GM19438 (cell line): Measurements from ENCODE around the gene SHISAL2A.

Source experiments
- ATAC-seq: cut with Tn5 transposase; IDR thresholded peaks from one replicate; pipeline ENCODE4 v1.9.1; 2021; ENCODE audit warnings: low read depth; ENCODE audit not compliant: unreplicated experiment

The SHISAL2A gene

DNA sequence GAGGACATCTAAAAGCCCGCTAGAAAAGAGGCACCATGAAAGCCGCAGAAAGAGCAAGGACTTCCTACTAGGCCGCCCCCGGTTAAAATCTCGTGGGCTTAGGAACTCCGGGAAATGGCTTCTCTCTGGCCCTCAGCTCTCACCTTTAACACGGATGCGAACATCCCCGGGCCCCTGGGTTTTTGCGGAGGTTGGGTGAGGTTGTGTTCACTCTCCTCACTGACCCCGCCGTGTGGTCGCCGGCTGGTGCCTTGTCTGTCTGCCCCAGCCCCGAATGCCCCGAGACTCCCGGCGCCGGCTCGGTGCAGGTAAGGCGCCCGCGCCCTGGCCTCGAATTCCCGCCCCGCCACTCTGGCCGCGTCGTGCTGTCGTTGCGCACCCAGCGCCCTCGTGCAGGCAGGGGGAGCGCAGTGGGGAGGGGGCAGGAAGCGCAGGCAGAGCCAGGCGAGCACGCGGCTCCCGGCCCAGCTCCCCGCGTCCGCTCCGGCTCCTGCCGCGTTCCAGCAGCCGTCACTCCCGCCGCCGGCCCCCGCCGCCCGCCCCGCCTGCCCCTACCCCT is at the start of gene SHISAL2A:
SHISAL2A (plus strand) TSS at position 437 of the 559 bp plus-strand sequence. CDS start 326 bp downstream, outside the sequence.
- no peak for ATAC-seq

DNA sequence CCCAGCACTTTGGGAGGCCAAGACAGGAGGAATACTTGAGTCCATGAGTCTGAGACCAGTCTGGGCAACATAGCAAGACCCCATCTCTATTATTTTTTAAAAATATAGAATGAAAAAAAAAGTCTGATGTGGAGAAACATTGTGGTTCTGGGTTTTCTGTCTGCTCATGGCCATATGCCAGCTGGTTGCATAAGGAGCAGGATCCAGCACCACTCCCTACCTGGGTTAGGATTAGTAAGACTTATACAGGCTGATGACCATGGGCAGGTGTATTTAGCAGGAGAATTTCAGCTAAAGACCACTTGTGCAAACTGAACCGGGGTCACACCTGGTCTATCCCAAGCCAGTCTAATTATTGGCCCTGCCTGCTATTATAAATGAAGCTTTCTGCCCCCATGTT is 47.5 kb upstream of the SHISAL2A start:
- no peak for ATAC-seq

DNA sequence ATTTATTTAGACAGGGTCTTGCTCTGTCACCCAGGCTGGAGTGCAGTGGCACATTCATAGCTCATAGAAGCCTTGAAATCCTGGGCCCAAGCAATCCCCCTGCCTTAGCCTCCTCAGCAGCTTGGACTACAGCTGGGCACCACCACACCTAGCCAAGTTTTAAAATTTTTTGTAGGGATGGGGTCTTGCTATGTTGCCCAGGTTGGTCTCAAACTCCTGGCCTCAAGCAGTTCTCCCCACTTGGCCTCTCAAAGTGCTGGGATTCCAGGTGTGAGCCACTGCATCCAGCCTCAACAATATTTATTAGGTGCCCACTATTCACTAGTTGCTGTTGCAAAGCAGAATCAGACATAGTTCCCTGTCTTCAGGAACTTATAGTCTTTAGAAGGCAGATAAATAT is 44.9 kb upstream of the SHISAL2A start:
- ATAC-seq: no peak

DNA sequence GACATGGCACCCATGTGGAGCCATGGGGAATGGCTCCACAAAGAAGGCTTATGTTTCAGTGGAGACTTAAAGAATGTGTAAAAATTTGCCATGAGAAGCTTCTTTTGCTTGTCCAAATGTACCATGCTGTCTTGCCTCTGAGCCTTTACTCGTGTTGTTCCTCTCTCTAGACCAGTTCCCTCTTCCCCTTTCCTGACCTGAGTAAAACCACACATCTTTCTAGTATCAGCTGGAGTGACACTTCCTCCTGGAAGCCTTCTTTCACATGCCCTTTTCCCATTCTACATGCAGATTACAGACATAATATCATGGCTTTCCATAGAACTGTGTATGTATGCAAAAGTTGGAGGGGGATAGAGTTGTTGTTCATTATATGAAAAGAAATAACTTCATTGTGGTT is 44.4 kb upstream of the SHISAL2A start:
- ATAC-seq: no peak

DNA sequence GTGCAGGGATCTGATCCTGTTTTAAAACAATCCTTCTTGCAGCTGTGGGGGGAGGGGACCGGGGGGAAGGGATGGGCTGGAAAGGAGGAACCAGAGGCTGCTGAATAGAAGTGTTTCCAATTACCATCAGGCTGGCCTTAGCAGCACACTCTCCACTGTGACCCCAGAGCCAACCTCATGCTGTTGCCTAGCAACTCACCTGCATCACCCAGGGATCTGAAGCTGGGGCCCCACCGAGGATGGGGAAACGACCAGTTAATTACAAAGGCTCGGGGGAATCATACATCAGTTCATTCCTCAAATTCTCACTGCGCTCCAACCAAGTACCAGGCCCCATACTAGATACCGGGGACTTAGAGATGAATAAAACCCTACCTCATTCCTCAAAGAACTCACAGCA is 42.7 kb upstream of the SHISAL2A start:
- ATAC-seq: no peak

DNA sequence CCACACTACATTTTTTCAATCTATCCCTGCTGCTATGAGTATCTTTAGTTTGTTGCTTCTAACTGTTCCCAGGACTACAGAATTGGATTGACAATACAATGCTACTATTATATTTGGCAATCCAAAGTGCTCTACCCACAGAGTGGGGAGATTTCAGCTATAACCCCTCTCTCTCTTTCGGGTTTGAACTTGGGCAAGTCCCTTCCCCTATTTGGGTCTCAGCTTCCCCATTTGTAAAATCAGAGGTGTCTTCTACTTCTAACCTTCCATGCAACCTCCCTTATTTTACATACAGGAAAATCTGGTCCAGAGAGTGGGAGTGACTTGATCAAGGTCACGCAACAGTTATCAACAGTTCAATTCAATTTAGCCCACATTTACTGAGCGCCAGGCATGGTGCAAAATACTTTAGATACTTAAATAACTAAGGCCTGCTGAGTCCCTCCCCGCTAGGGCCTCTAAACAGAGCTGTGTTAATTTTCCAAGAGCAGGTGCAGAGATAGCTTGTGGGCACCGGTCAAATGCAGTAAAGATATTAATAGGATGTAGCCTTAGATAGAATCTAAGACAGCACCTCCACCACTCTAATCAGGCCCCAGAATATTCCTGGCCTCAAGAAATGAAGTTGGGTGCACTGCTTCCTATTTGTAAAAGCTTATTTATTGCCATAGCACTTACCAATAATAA is 40.2 kb upstream of the SHISAL2A start:
- ATAC-seq: no peak

DNA sequence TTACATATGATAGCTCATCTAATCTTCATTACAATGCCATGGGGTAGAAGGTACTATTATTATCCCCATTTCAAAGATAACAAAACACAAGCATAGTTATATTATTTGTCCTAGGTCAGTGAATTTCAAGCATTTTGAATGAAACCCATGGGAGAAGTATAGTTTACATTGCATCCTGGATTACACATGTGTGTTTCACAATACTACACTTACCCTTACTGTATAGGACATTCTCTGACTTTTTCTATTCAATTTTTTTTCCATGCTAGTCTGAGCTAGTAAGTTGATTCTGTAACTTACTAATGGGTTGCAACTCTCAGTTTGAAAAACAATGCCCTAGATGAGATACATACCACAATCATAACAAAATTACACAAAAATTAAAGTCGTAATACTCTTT is 39.5 kb upstream of the SHISAL2A start:
- ATAC-seq: no peak

DNA sequence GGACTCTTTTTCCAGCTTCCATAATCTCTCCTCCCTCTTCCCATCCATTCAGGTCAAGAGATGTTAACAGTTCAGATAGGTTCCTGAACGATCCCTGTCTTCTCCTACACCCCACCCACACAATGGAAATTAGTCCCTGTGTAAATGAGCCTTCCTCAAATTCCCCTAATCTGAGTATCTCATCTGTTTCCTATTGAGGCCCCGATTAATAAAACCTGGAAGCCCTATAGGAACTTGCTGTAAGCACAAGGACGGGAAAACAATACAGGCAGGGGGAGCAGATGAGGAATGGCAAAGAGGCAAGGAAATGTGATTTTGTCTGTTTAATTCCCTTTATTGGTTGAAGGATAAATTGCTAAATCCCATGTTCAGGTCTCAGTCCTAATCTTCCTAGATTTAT is 37.9 kb upstream of the SHISAL2A start:
- no peak for ATAC-seq

DNA sequence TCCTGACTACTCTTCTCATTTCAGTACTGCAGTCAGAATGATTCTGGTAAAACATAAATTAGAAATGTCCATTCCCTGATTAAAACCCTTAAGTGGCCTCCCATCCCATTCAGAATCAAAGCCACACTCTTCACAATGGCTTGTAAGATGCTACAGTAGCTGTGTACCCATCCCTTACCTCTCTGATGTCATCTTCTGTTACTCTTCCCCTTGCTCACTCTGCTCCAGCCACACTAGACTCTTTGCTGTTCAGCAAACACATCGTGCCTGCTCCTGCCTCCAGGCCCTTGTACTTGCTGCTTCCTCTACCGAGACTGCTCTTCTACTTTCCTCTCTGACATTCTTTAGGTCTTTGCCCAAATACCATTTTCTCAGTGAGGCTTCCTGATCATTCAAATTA is 35.1 kb upstream of the SHISAL2A start:
- ATAC-seq: no peak

DNA sequence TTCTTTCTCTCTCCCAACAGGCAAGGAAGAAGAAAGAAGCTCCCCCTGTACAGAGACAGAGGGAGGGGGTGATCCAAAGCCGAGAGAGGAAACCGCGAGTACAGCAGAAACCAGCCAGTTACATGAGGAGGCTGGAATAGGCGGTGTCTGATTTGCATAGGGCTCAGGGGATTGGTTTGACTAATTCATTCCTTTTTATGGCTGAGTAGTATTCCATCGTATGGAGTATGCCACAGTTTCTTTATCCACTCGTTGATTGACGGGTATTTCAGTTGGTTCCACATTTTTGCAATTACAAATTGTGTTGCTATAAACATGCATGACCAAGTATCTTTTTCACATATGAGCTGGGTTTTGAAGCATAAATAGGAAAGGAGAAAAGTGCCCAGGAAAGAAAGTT is 34.2 kb upstream of the SHISAL2A start:
- no peak for ATAC-seq

DNA sequence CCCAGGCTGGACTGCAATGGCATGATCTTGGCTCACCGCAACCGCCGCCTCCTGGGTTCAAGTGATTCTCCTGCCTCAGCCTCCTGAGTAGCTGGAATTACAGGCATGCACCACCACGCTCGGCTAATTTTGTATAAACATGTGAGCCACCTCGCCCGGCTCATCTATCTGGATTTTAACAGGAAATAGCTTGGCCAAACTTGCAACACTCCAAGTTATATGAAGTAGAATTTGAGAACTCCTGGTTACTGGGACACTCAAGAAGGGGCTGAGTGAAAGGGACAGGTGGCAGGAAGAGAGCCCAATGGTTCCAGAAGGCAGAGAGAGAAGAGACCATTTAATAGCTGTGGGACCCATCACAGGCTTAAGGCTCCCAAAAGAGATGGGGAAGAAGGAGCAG is 33.7 kb upstream of the SHISAL2A start:
- no peak for ATAC-seq

DNA sequence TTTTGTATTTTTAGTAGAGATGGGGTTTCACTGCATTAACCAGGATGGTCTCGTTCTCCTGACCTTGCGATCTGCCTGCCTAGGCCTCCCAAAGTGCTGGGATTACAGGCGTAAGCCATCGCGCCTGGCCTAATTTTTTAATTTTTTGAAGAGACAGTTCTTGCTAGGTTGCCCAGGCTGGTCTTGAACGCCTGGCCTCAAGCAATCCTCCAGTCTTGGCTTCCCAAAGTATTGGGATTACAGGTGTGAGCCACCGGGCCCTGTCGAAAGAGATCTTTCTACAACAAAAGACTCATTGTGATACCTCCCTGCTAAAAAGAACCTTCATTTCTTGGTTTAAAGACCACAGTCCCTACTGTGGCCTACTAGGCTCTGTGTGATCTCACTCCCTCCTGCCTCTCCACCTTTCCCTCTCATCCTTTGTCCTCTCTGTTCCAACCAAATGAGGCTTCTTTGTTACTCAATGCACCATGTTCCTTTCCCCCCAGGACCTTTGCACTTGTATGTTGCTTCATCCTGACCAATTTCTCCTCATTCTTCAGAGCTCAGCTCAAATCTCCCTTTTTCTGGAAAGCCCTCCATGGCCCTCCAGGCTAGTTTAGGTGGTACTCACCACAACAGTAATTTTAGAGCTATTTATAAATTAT is 32.3 kb upstream of the SHISAL2A start:
- no peak for ATAC-seq

DNA sequence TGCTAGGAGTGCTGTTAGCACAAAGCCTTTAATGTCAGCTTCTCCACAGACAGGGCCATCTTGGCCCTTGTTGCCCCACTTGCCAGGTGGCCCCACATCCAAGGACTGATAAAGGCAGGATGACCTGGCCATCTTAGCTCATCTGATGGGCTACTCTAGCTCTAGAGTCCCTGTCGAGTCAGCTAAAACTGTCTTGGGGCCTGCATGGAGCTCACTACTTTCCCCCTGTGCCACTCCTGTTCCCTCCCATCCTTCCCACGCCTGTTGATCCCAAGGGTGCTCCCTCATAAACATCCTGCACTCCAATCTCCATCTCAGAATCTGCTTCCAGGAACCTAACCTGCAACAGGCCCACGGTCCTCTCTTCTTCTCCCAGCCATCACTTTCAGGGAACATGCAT is 31.4 kb upstream of the SHISAL2A start:
- ATAC-seq: no peak

DNA sequence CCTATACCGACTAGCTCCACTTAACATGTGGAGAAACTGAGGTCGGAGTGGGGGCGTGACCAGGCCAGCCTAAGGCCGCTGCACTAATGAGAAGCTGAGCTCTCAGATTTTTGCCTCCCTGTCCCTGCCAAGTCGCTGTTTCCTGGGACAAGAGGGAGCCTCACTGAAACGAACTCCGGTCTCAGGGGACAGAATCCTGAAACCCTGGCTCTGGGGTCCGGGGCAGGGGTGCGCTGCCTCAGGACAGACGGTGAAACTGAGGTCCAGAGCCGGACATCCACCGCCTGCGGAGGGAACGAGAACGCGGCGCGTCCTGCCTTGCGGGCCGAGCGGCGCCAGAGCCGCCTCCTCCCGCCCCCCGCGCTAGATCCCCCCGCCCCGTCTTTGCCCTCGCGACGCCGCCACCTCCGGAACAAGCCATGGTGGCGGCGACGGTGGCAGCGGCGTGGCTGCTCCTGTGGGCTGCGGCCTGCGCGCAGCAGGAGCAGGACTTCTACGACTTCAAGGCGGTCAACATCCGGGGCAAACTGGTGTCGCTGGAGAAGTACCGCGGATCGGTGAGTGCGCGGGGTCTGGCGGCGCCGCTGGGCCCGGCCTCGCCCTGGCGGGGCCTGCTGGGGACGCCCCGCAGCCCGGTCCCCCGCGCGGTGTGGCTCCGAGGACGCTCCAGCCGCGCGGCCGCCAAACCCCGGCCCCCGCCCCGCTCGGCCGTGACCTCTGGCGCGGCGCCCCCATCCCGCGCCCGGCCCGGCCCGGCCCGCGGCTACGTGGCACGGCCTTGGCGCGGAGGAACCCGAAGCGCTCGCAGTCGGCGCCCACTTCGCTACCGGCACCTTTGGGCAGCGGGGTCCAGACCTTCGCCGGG is 30.7 kb upstream of the SHISAL2A start, which contains the start of gene GPX7:
GPX7 (plus strand) TSS at position 381 of the 865 bp plus-strand sequence; CDS start at position 420, 39 bp downstream.
- no peak for ATAC-seq

DNA sequence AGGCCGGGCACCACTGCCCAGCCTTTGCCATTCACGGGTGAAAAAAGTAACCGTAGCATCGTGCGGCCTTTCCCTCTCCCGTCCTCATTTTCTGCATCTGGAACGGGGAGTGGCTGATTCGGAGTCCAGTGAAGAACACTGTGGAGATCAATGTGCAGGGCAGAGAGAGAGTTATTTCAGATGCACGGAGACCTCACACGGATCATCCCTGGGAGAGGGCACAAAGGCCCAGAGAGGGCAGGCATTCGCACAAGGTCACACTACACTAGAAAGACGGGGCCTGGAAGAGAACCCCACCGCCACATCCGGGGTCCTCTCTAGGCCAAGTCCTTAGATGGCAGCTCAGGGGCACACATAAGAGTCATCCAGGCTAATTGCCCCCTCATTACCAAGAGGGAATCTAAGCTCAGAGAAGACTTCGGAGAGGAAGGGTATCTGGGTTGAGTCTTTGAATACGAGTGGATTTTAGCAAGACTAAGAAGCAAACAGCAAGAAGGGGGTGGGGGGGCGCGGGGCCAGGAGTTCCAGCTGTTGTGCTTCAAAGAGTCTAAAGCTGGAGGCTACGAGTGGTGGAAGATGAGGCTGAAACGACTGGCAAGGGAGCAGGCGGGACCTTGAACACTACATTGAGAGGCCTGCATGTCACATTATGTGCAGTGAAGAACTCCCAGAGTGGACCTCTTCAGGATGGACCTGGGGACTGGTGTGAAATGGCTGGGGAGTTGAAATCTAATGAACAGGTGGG is 29.9 kb upstream of the SHISAL2A start:
- no peak for ATAC-seq

DNA sequence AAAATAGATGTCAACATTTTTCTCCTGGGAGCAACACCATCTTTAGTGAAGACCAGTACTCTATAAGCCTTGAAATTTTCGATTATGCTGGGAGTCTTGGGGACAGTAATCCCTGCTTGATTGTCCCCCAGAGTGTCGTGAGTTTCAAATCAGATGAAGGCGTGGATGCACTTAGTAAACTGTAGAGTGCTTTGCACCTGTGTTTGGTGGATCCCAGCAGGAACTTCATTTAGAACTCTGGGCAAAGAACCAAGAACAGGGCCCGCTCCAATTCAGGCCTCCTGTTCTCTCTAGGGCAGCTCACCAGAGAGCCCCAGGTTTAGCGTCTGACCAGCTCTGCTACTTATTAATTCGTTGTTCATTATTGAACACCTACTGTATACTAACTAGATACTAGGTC is 29.3 kb upstream of the SHISAL2A start:
- no peak for ATAC-seq

DNA sequence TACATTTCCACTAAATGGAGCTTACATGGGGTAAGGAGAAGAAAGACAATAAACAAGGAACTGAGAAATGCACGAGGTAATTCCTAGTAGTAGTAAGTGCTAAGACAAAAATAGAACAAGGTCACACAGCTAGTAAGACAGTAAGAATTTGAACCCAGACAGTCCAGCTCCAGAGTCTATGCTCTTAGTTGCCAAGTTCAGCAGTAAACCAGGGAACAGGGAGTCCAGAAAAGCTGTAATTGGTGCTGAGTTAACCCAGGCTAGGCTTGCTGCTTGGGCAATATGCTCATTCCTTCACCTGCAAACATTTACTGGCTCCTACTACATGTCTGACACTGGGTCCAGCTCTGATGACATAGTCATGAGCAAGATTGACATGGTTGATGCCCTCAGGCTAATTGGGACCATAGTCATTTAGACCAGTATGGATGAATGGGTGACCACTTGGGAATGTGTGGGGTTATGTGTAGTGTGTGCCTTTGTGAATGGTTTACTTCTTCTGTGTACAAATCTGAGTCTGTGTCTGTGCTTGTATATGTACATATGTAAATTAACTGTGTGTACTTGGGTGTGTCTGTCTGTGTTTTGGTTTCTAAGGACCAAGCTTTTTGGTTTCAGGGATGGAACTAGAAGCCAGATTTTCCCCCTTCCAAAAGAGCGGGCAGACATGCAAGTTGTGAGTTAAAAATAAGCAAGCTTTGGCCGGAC is 28.8 kb upstream of the SHISAL2A start:
- ATAC-seq: no peak

DNA sequence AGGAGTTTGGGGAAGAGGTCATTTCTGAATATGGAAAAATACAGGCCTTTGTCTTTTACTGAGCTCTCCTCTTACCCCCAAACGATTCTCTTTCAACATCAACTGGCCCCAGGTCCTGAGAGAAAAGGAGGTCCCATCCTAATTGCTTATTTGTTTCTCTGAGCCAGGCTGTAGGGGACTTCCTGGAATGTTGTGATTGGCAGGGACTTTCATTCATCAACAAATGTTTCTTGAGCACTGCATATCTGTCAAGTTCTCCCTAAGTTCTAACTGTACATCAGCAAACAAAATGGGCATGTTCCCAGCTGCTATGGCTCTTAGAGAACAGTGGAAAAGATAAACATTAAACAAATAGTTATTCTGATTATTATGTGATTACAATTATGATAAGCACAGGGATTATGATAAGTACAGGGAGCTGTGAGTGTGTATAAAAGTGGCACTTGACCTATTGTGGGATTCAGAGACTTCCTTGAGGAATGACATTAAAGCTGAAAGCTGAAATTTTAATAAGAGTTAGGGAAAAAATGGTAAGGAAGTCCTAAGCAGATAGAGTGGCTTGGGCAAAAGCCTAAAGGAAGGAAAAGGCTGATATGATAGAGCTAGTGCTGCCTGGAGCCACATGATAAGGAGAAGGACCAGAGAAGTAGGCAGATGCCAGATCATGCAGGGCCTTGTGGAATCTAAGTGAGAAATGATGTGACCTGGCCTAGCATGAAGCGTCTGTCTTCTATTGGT is 19.2 kb upstream of the SHISAL2A start:
- ATAC-seq: no peak

DNA sequence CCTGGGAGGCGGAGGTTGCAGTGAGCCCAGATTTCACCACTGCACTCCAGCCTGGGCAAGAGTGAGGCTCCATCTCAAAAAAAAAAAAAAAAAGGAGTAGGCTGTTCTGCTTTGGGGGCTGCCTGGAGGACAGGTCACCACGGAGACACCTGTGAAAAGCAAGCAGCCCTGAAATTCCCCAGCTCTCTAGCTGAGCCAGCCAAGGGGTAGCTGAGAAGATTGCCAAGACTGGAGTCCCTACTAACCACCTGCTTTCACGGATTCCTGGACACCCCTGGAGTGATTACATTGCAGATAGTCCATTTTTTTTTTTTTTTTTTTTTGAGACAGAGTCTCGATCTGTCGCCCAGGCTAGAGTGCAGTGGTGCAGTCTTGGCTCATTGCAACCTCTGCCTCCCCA is 18.3 kb upstream of the SHISAL2A start:
- ATAC-seq: no peak
